Esophagus (tissue), 2 donors: Measurements from ENCODE around the gene SIGLEC1. TPM values are rescaled to one million over a fixed set of nuclear protein-coding genes. Genes with fewer than 3 reads are reported as not detected.
A peak's percentile ranks its signal among the peaks of the same experiment; 100 is the strongest.

Experiments
- H3K27ac ChIP-seq, 2 donors: one replicate each; pipeline ENCODE4 v1.5.1; 2013; ENCODE audit warnings: low read depth in 2 of 2, mild to moderate bottlenecking in 2 of 2, inconsistent platforms in 1 of 2, low read length in 1 of 2, moderate library complexity in 1 of 2
- H3K27me3 ChIP-seq, 2 donors: one replicate each; pipeline ENCODE4 v1.6.1; 2013; ENCODE audit warnings: low read length in 2 of 2, control low read depth in 1 of 2, mild to moderate bottlenecking in 1 of 2; ENCODE audit not compliant: insufficient read depth in 2 of 2, control insufficient read depth in 1 of 2
- H3K36me3 ChIP-seq, 2 donors: one replicate each; pipeline ENCODE4 v1.6.1; 2013; ENCODE audit warnings: low read length in 1 of 2; ENCODE audit not compliant: control insufficient read depth in 2 of 2, insufficient read depth in 2 of 2
- H3K4me1 ChIP-seq, 2 donors: one replicate each; pipeline ENCODE4 v1.6.1; 2013; ENCODE audit warnings: low read length in 1 of 2; ENCODE audit not compliant: control insufficient read depth in 2 of 2, insufficient read depth in 2 of 2
- H3K4me3 ChIP-seq, 2 donors: one replicate each; pipeline ENCODE4 v1.5.1; 2013; ENCODE audit warnings: low read length in 2 of 2, mild to moderate bottlenecking in 2 of 2, low read depth in 1 of 2, moderate library complexity in 1 of 2
- H3K9me3 ChIP-seq, 2 donors: one replicate each; pipeline ENCODE4 v1.6.1; 2013; ENCODE audit warnings: mild to moderate bottlenecking in 2 of 2, low read depth in 1 of 2, low read length in 1 of 2, moderate library complexity in 1 of 2; ENCODE audit not compliant: control insufficient read depth in 2 of 2, insufficient read depth in 1 of 2
- WGBS, 2 donors: extraction: QIAGEN DNeasy Blood & Tissue Kit; methylation state at CpG; one replicate each; pipeline ENCODE4 v1.1.7; 2013; 5-methylcytosine and 5-hydroxymethylcytosine counted together
- polyA plus RNA-seq, 2 donors: library from polyadenylated mRNA; stranded (reverse); fragments of 200-250 nt; gene quantifications; one replicate each; pipeline ENCODE4 v1.2.3, GENCODE V29; 2013
- donor health status: healthy with polysubstance abuse.
- donor health status: Bipolar disorder and iron deficiency.

SIGLEC1 gene
- polyA plus RNA-seq, 2 donors: 1.1 to 1.4 TPM

- H3K27ac ChIP-seq: no peak overlapping the region
- no peaks in the 10 kb centered on the region for H3K36me3 ChIP-seq
- no peaks in the 10 kb centered on the region for H3K27me3 ChIP-seq
- no peak overlapping the region for H3K4me3 ChIP-seq
- peaks cover 0 to 4% of the 10 kb centered on the region in 2 donors for H3K4me1 ChIP-seq
- WGBS, 2 donors: 59 to 61% methylated on average over 11 of the region's 11 CpGs
- no peaks in the 10 kb centered on the region for H3K9me3 ChIP-seq
These were observed 26.0 kb upstream of the SIGLEC1 start for GRCh38 chr20:3738111-3739053.

GRCh38 chr20:3735768-3736167 is 23.4 kb upstream of the SIGLEC1 start:
- Histone ChIP-seq H3K27me3 (no peaks in the 10 kb centered on the region), H3K27ac (no peak overlapping the region), H3K36me3 (no peaks in the 10 kb centered on the region), H3K4me1 (peaks cover 0 to 6% of the 10 kb centered on the region in 2 donors), H3K9me3 (no peaks in the 10 kb centered on the region), H3K4me3 (no peak overlapping the region)
- WGBS, 2 donors: 63 to 80% methylated on average over 4 of the region's 4 CpGs

GRCh38 chr20:3734111-3734843 is 21.9 kb upstream of the SIGLEC1 start:
- Histone ChIP-seq H3K4me3 (no peak overlapping the region), H3K9me3 (no peaks in the 10 kb centered on the region), H3K27me3 (no peaks in the 10 kb centered on the region), H3K36me3 (no peaks in the 10 kb centered on the region), H3K4me1 (peaks cover 0 to 4% of the 10 kb centered on the region in 2 donors), H3K27ac (no peak overlapping the region)
- WGBS, 2 donors: 62% methylated on average over 12 of the region's 12 CpGs

GRCh38 chr20:3733119-3733995 is 21.0 kb upstream of the SIGLEC1 start:
- peak overlapping the region in 1 of 2 donors; percentile 25 for H3K4me3 ChIP-seq
- 79 to 80% methylated on average over 20 of the region's 20 CpGs for WGBS, 2 donors
- no peaks in the 10 kb centered on the region for H3K9me3 ChIP-seq
- H3K36me3 ChIP-seq: no peaks in the 10 kb centered on the region
- no peaks in the 10 kb centered on the region for H3K27me3 ChIP-seq
- H3K4me1 ChIP-seq: peaks cover 0 to 2% of the 10 kb centered on the region in 2 donors
- peak overlapping the region in 1 of 2 donors; percentile 28 for H3K27ac ChIP-seq

- H3K9me3 ChIP-seq: no peaks in the 10 kb centered on the region
- H3K4me1 ChIP-seq: peaks cover 0 to 2% of the 10 kb centered on the region in 2 donors
- H3K27ac ChIP-seq: peak within 1 kb of the TSS in 1 of 2 donors; percentile 28
- H3K27me3 ChIP-seq: no peaks in the 10 kb centered on the region
- peak within 1 kb of the TSS in 1 of 2 donors; percentile 25 for H3K4me3 ChIP-seq
- WGBS, 2 donors: 11 to 14% methylated on average over 46 to 67 of the region's 67 CpGs
- no peaks in the 10 kb centered on the region for H3K36me3 ChIP-seq
These were observed 20.1 kb upstream of the SIGLEC1 start, which contains the start of gene HSPA12B for GRCh38 chr20:3732327-3733118. Gene HSPA12B, plus strand, starts transcription at chr20:3732685. Its CDS starts 5,990 bp downstream, at chr20:3738675.

GRCh38 chr20:3731944-3732326 is 19.5 kb upstream of the SIGLEC1 start:
- Histone ChIP-seq H3K4me3 (no peak overlapping the region), H3K9me3 (no peaks in the 10 kb centered on the region), H3K27me3 (no peaks in the 10 kb centered on the region), H3K27ac (no peak overlapping the region), H3K4me1 (peaks cover 0 to 2% of the 10 kb centered on the region in 2 donors), H3K36me3 (no peaks in the 10 kb centered on the region)
- WGBS, 2 donors: 74 to 82% methylated on average over 12 to 16 of the region's 16 CpGs

- no peaks in the 10 kb centered on the region for H3K9me3 ChIP-seq
- no peak overlapping the region for H3K27ac ChIP-seq
- no peaks in the 10 kb centered on the region for H3K27me3 ChIP-seq
- H3K4me3 ChIP-seq: no peak overlapping the region
- 83 to 86% methylated on average over 12 of the region's 12 CpGs for WGBS, 2 donors
- no peaks in the 10 kb centered on the region for H3K36me3 ChIP-seq
- peaks cover 0 to 2% of the 10 kb centered on the region in 2 donors for H3K4me1 ChIP-seq
These were observed 18.6 kb upstream of the SIGLEC1 start for GRCh38 chr20:3730803-3731672.
